ENCODE results near the gene MYCBPAP.

MYCBPAP gene

DNA sequence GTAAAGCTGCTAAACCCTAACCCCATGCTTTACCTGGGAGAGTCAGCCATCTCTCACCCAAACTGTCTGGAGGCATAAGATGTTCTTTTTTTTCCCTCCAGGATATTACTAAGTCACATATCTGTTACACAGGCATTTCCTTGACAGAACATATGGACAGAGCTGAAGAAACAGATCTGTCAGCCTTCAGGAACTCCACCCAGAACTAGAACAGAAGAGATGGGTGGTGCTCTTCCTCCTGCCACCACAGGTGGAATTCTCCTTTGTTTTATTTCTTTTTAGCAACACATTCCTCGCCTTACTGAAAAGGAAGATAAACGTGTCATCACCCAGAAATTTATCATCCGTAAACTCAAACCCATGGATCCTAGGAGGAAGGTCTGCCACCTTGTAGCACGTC lies 8.8 kb downstream of the MYCBPAP start:
- H3K27ac ChIP-seq (ENCODE audit: low read depth, low read length), result no peak overlapping the region
- peaks cover 5 to 6% of the 10 kb centered on the region in 2 donors for H3K4me1 ChIP-seq (ENCODE audit: control insufficient read depth in 1 of 2, insufficient read depth in 2 of 2, low read length in 2 of 2)
- H3K27me3 ChIP-seq (ENCODE audit: control insufficient read depth in 1 of 2, insufficient read depth in 2 of 2, low read length in 2 of 2), result no peaks in the 10 kb centered on the region
- H3K9ac ChIP-seq (ENCODE audit: low read depth in 1 of 2, low read length in 2 of 2), result no peak overlapping the region
- no peak overlapping the region for H3K4me3 ChIP-seq (ENCODE audit: low read depth in 1 of 2, low read length in 2 of 2)
- H3K9me3 ChIP-seq (ENCODE audit: control insufficient read depth in 1 of 2, low read length in 2 of 2), result no peaks in the 10 kb centered on the region
- H3K36me3 ChIP-seq (ENCODE audit: control insufficient read depth in 1 of 2, insufficient read depth in 2 of 2, low read length in 2 of 2), result no peaks in the 10 kb centered on the region

DNA sequence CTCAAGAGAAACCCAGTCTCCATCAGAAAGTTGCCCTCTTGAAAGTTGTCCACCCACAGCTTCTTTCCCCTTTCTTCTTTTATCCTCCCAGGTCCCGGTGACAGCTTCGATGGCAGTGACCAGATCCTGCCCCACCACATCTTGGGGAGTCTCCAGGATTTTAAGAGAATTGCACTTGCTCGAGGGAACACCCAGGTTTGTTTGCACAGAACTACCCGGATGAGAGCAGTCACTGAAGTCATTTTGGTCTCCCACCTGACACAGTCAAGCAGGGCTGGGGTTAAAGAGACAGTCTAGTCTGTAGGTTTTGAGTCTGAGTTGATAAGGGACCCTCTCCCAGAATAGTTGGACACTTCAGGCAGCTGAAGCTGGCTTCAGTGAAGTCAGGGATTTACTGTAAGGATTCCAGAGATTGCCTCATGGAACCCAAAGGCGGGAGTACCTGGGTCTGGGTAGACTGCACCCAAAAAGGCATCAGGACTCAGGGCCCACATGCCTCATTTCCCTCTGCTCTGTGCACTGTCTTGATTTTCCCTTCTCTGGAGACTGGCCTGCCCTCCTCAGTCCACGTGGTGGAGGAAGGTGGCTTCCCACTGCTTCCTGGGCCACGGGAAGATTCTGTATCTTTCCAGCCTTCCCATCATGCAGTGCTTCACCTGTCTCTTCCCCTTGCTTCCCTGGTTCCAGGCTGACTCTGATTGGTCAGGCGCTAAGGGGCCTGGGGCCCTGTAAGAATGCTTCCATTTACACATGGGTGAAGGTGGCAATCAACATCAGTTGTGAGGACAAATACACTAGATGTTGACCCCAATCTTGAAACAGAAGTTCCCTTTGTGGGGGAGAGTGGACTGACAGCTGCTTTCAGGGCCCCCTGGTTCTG lies 9.5 kb downstream of the MYCBPAP start:
- Histone ChIP-seq H3K36me3 (ENCODE audit: control insufficient read depth in 1 of 2, insufficient read depth in 2 of 2, low read length in 2 of 2) (no peaks in the 10 kb centered on the region), H3K9ac (ENCODE audit: low read depth in 1 of 2, low read length in 2 of 2) (no peak overlapping the region), H3K27ac (ENCODE audit: low read depth, low read length) (no peak overlapping the region), H3K27me3 (ENCODE audit: control insufficient read depth in 1 of 2, insufficient read depth in 2 of 2, low read length in 2 of 2) (no peaks in the 10 kb centered on the region), H3K4me1 (ENCODE audit: control insufficient read depth in 1 of 2, insufficient read depth in 2 of 2, low read length in 2 of 2) (peaks cover 0 to 6% of the 10 kb centered on the region in 2 donors), H3K4me3 (ENCODE audit: low read depth in 1 of 2, low read length in 2 of 2) (no peak overlapping the region), H3K9me3 (ENCODE audit: control insufficient read depth in 1 of 2, low read length in 2 of 2) (no peaks in the 10 kb centered on the region)

DNA sequence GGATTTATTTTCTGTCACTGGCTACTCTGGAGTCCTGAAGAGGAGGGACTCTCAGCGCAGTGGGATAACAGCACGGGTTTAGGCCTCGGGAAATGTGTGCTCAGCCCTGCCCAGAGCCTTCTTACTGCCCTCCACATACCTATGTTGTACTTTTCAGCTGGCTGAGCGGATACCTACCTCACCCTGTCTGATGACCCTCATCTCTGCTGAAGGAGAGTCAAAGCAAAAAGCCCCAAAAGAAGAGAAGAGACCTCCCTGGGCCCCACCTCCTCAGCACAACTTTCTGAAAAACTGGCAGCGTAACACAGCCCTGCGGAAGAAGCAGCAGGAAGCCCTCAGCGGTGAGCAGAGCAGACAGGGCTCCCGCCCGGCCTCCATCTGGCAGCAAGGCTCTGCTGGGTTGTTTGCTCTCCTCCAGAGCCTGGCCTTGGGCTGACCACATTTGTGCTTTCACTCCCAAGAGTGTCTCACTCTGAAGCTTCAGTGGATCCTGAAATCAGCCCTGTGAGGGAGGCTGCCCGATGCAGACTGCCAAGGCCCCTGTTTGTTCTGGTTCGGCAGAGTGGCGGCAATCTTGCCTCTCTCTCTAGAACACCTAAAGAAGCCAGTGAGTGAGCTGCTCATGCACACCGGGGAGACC lies 10.3 kb downstream of the MYCBPAP start:
- no peak overlapping the region for H3K27ac ChIP-seq (ENCODE audit: low read depth, low read length)
- H3K9me3 ChIP-seq (ENCODE audit: control insufficient read depth in 1 of 2, low read length in 2 of 2), result no peaks in the 10 kb centered on the region
- H3K27me3 ChIP-seq (ENCODE audit: control insufficient read depth in 1 of 2, insufficient read depth in 2 of 2, low read length in 2 of 2), result no peaks in the 10 kb centered on the region
- peaks cover 0 to 6% of the 10 kb centered on the region in 2 donors for H3K4me1 ChIP-seq (ENCODE audit: control insufficient read depth in 1 of 2, insufficient read depth in 2 of 2, low read length in 2 of 2)
- H3K9ac ChIP-seq (ENCODE audit: low read depth in 1 of 2, low read length in 2 of 2), result no peak overlapping the region
- H3K36me3 ChIP-seq (ENCODE audit: control insufficient read depth in 1 of 2, insufficient read depth in 2 of 2, low read length in 2 of 2), result no peaks in the 10 kb centered on the region
- no peak overlapping the region for H3K4me3 ChIP-seq (ENCODE audit: low read depth in 1 of 2, low read length in 2 of 2)

DNA sequence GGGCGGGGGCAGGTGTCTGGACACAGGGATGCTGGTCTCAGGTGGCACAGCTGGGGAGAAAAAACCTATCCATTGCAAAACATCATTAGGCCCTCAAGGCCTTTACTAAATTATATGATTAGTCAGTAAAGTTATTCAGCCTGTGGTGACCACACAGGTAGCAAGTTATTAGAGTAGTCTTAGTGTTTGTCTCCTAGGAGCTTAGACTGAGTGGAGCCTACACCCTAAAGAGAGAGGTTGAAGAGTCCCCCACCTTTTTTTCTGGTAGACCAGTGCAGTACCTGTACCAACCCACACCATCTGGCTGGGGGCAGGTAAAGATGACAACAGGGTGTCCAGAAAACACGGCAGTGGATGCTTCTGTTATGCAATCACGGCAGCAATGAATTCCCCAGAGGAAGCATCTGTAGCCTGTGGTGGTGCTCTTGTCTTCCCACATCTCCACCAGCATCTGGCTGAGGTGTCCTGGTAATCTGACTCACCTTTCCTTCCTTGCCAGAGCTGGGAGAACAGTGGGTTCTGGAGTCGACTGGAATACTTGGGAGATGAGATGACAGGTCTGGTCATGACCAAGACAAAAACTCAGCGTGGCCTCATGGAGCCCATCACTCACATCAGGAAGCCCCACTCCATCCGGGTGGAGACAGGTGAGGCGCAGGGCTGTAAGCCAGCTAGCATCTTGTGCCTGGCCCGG lies 11.0 kb downstream of the MYCBPAP start:
- Histone ChIP-seq H3K27ac (ENCODE audit: low read depth, low read length) (no peak overlapping the region), H3K9me3 (ENCODE audit: control insufficient read depth in 1 of 2, low read length in 2 of 2) (no peaks in the 10 kb centered on the region), H3K4me3 (ENCODE audit: low read depth in 1 of 2, low read length in 2 of 2) (no peak overlapping the region), H3K36me3 (ENCODE audit: control insufficient read depth in 1 of 2, insufficient read depth in 2 of 2, low read length in 2 of 2) (no peaks in the 10 kb centered on the region), H3K4me1 (ENCODE audit: control insufficient read depth in 1 of 2, insufficient read depth in 2 of 2, low read length in 2 of 2) (peaks cover 0 to 6% of the 10 kb centered on the region in 2 donors), H3K9ac (ENCODE audit: low read depth in 1 of 2, low read length in 2 of 2) (no peak overlapping the region), H3K27me3 (ENCODE audit: control insufficient read depth in 1 of 2, insufficient read depth in 2 of 2, low read length in 2 of 2) (no peaks in the 10 kb centered on the region)

DNA sequence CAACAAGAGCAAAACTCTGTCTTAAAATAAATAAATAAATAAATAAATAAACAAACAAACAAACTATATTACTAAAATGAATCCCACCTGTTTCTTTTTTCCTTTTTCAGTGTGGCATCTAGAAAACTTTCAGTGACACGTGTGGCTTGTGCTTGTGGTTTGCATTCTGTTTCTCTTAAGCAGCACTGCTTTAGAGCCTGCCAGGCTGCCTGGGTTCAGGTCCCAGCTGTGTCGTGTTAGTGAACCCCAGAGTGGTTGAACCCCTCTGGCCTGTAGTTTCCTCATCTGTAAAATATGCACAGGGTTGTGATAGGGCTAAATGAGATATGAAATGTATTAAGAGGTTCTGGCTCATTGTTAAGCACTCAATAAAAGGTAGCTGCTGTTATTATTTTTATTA lies 12.2 kb downstream of the MYCBPAP start:
- Histone ChIP-seq H3K9ac (ENCODE audit: low read depth in 1 of 2, low read length in 2 of 2) (no peak overlapping the region), H3K9me3 (ENCODE audit: control insufficient read depth in 1 of 2, low read length in 2 of 2) (no peaks in the 10 kb centered on the region), H3K36me3 (ENCODE audit: control insufficient read depth in 1 of 2, insufficient read depth in 2 of 2, low read length in 2 of 2) (no peaks in the 10 kb centered on the region), H3K27me3 (ENCODE audit: control insufficient read depth in 1 of 2, insufficient read depth in 2 of 2, low read length in 2 of 2) (no peaks in the 10 kb centered on the region), H3K4me3 (ENCODE audit: low read depth in 1 of 2, low read length in 2 of 2) (no peak overlapping the region), H3K4me1 (ENCODE audit: control insufficient read depth in 1 of 2, insufficient read depth in 2 of 2, low read length in 2 of 2) (no peaks in the 10 kb centered on the region), H3K27ac (ENCODE audit: low read depth, low read length) (no peak overlapping the region)

DNA sequence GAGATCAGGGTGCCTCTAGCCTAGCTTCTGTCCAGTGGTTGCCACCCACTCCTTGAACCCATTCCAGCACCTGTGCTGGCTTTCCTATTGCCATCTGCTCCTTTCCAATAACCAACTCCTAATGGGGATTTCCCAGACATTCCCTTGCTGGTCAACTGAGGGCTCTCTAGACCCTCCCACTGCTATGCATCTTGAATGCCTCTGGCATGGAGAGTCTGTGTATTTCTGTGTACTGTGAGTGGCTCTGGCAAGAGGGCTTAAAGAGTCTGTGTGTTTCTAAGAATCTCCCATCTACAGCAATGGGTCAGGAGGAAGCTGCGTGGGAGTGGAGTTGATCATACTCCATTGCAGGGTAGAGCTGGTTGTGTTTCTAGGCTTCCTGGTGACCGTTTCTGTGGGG lies 13.3 kb downstream of the MYCBPAP start:
- no peak overlapping the region for H3K9ac ChIP-seq (ENCODE audit: low read depth in 1 of 2, low read length in 2 of 2)
- H3K4me1 ChIP-seq (ENCODE audit: control insufficient read depth in 1 of 2, insufficient read depth in 2 of 2, low read length in 2 of 2), result no peaks in the 10 kb centered on the region
- no peaks in the 10 kb centered on the region for H3K27me3 ChIP-seq (ENCODE audit: control insufficient read depth in 1 of 2, insufficient read depth in 2 of 2, low read length in 2 of 2)
- no peaks in the 10 kb centered on the region for H3K9me3 ChIP-seq (ENCODE audit: control insufficient read depth in 1 of 2, low read length in 2 of 2)
- H3K36me3 ChIP-seq (ENCODE audit: control insufficient read depth in 1 of 2, insufficient read depth in 2 of 2, low read length in 2 of 2), result no peaks in the 10 kb centered on the region
- no peak overlapping the region for H3K27ac ChIP-seq (ENCODE audit: low read depth, low read length)
- no peak overlapping the region for H3K4me3 ChIP-seq (ENCODE audit: low read depth in 1 of 2, low read length in 2 of 2)

DNA sequence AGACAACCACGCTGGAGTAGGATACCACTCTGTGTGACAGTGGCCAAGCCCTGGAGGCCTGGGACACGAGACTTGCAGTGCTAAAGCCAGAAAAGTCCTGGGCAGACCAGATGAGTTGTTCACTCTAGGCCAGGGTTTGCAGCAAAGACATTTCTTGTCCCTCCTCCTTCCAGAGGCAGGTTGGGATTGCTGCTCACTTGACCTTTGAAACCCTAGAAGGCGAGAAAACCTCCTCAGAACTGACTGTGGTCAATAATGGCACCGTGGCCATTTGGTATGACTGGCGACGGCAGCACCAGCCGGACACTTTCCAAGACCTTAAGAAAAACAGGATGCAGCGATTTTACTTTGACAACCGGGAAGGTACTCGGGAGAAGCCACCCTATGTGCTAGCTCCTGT lies 14.5 kb downstream of the MYCBPAP start:
- Histone ChIP-seq H3K9ac (ENCODE audit: low read depth in 1 of 2, low read length in 2 of 2) (no peak overlapping the region), H3K27me3 (ENCODE audit: control insufficient read depth in 1 of 2, insufficient read depth in 2 of 2, low read length in 2 of 2) (no peaks in the 10 kb centered on the region), H3K36me3 (ENCODE audit: control insufficient read depth in 1 of 2, insufficient read depth in 2 of 2, low read length in 2 of 2) (no peaks in the 10 kb centered on the region), H3K4me3 (ENCODE audit: low read depth in 1 of 2, low read length in 2 of 2) (no peak overlapping the region), H3K4me1 (ENCODE audit: control insufficient read depth in 1 of 2, insufficient read depth in 2 of 2, low read length in 2 of 2) (no peaks in the 10 kb centered on the region), H3K27ac (ENCODE audit: low read depth, low read length) (no peak overlapping the region), H3K9me3 (ENCODE audit: control insufficient read depth in 1 of 2, low read length in 2 of 2) (no peaks in the 10 kb centered on the region)

DNA sequence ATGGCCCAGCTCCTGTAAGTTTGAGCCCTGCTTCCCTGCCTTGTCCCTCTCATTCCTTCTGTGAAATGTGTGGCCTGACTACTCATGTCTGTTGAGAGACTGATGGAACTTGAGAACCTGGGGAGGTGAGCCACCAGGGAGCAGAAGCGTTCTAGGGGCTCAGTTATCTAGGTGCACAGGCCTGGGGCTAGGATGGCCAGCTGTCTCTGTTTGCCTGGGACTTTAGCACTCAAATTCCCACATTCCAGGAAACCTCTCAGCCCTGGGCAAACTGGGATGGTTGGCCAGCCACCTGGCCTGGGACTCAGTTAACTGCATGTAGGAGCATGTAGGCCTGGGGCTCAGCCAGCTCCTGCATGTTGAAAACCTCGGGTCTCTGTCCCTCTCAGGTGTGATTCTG lies 15.0 kb downstream of the MYCBPAP start:
- H3K27ac ChIP-seq (ENCODE audit: low read depth, low read length), result no peak overlapping the region
- H3K4me1 ChIP-seq (ENCODE audit: control insufficient read depth in 1 of 2, insufficient read depth in 2 of 2, low read length in 2 of 2), result no peaks in the 10 kb centered on the region
- H3K4me3 ChIP-seq (ENCODE audit: low read depth in 1 of 2, low read length in 2 of 2), result no peak overlapping the region
- no peaks in the 10 kb centered on the region for H3K36me3 ChIP-seq (ENCODE audit: control insufficient read depth in 1 of 2, insufficient read depth in 2 of 2, low read length in 2 of 2)
- H3K27me3 ChIP-seq (ENCODE audit: control insufficient read depth in 1 of 2, insufficient read depth in 2 of 2, low read length in 2 of 2), result no peaks in the 10 kb centered on the region
- H3K9me3 ChIP-seq (ENCODE audit: control insufficient read depth in 1 of 2, low read length in 2 of 2), result no peaks in the 10 kb centered on the region
- H3K9ac ChIP-seq (ENCODE audit: low read depth in 1 of 2, low read length in 2 of 2), result no peak overlapping the region

DNA sequence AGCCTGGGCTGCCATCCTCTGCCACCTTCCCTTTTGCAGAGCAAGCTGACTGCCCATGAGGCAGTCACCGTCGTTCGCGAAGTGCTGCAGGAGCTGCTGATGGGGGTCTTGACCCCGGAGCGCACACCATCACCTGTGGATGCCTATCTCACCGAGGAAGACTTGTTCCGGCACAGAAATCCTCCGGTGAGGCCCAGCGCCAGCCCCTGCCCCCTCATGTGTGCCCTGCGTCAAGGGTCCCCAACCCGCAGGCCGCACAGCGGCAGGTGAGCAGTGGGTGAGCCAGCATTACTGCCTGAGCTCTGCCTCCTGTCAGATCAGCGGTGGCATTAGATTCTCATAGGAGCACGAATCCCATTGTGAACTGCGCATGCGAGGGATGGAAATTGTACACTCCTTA lies 16.6 kb downstream of the MYCBPAP start:
- Histone ChIP-seq H3K4me1 (ENCODE audit: control insufficient read depth in 1 of 2, insufficient read depth in 2 of 2, low read length in 2 of 2) (no peaks in the 10 kb centered on the region), H3K4me3 (ENCODE audit: low read depth in 1 of 2, low read length in 2 of 2) (no peak overlapping the region), H3K27me3 (ENCODE audit: control insufficient read depth in 1 of 2, insufficient read depth in 2 of 2, low read length in 2 of 2) (peaks cover 0 to 3% of the 10 kb centered on the region in 2 donors), H3K9me3 (ENCODE audit: control insufficient read depth in 1 of 2, low read length in 2 of 2) (no peaks in the 10 kb centered on the region), H3K36me3 (ENCODE audit: control insufficient read depth in 1 of 2, insufficient read depth in 2 of 2, low read length in 2 of 2) (no peaks in the 10 kb centered on the region), H3K27ac (ENCODE audit: low read depth, low read length) (no peak overlapping the region), H3K9ac (ENCODE audit: low read depth in 1 of 2, low read length in 2 of 2) (no peak overlapping the region)

DNA sequence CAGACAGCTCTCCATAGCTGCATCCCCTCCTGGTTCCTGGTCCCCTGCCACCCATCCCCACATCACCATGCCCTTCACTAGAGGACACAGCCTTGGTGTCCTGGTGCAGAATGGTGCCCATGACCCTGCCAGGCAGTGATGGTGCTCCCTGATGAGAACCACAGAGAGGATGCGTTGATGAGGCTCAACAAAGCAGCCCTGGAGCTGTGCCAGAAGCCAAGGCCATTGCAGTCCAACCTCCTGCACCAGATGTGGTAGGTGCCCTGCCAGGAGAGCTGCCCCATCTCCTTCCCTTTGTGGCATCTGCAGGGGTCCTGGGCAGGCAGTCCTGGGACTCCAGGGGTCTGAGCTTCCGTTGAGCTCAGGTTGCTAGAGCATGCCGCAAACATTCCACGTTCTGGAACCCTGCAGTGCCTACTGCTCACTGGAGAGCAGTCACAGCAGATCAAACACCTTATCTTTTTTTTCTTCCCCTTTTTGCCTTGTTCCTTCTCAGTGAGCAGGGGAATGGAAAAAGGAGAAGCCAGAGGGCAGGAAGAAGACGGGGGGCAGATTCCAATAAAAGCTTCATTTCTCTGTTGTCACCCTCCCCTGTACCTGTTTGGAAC lies 19.0 kb downstream of the MYCBPAP start:
- H3K4me3 ChIP-seq (ENCODE audit: low read depth in 1 of 2, low read length in 2 of 2), result no peak overlapping the region
- peaks cover 1 to 6% of the 10 kb centered on the region in 2 donors for H3K27me3 ChIP-seq (ENCODE audit: control insufficient read depth in 1 of 2, insufficient read depth in 2 of 2, low read length in 2 of 2)
- H3K27ac ChIP-seq (ENCODE audit: low read depth, low read length), result no peak overlapping the region
- H3K9ac ChIP-seq (ENCODE audit: low read depth in 1 of 2, low read length in 2 of 2), result no peak overlapping the region
- H3K9me3 ChIP-seq (ENCODE audit: control insufficient read depth in 1 of 2, low read length in 2 of 2), result no peaks in the 10 kb centered on the region
- H3K4me1 ChIP-seq (ENCODE audit: control insufficient read depth in 1 of 2, insufficient read depth in 2 of 2, low read length in 2 of 2), result peaks cover 9 to 12% of the 10 kb centered on the region in 2 donors
- H3K36me3 ChIP-seq (ENCODE audit: control insufficient read depth in 1 of 2, insufficient read depth in 2 of 2, low read length in 2 of 2), result no peaks in the 10 kb centered on the region
